ENCODE data around the gene NTRK2.

NTRK2 gene

DNA sequence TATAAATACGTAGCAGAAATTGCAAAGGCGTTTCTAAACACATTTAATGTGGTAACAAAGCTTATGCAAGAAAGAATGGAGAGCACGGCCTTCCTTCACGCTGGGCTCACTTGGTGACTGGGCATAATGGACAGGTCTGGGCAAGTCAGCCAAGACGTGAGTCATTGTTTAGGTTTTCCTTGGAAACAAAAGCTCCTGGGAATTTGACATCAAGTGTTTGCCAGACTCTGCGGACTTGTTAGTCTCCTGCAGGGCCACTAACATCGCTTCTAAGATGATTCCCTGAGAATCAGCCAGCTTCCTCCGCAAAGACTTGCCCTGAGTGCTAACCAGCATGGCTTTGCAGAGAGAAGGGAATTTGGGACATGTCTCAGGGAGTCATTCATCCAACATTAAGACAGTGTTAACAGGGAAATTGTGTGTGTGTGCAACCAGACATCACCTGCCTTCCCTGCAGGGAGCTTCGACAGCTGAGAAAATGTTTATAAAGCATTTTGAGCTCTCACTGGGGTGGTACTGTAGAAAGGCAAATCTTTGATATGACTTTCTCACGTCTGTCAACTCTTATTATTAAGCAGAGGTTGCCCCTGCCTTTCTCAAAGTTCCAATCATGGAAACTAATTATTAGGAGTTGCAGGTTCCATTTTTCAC lies 182.5 kb downstream of the NTRK2 start (continued):
- TF ChIP-seq ZNF292 (tag by site-specific recombination; IDR thresholded peaks at IDR 0.05; ENCODE audit: borderline replicate concordance, low read depth): no peak
- TF ChIP-seq, protein P1, sequence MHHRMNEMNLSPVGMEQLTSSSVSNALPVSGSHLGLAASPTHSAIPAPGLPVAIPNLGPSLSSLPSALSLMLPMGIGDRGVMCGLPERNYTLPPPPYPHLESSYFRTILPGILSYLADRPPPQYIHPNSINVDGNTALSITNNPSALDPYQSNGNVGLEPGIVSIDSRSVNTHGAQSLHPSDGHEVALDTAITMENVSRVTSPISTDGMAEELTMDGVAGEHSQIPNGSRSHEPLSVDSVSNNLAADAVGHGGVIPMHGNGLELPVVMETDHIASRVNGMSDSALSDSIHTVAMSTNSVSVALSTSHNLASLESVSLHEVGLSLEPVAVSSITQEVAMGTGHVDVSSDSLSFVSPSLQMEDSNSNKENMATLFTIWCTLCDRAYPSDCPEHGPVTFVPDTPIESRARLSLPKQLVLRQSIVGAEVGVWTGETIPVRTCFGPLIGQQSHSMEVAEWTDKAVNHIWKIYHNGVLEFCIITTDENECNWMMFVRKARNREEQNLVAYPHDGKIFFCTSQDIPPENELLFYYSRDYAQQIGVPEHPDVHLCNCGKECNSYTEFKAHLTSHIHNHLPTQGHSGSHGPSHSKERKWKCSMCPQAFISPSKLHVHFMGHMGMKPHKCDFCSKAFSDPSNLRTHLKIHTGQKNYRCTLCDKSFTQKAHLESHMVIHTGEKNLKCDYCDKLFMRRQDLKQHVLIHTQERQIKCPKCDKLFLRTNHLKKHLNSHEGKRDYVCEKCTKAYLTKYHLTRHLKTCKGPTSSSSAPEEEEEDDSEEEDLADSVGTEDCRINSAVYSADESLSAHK (tag by site-specific recombination; IDR thresholded peaks at IDR 0.05): no peak; the same call in 1 of the 2 replicates
- no peak for TF ChIP-seq ZNF23 (tag by site-specific recombination; IDR thresholded peaks at IDR 0.05; ENCODE audit: borderline replicate concordance)
- 0 out of 2 replicates have a peak, but pooled peaks have one; percentile 29 for TF ChIP-seq ZNF10 (tag by site-specific recombination; IDR thresholded peaks at IDR 0.05)
- no peak for TF ChIP-seq ZNF658 (tag by site-specific recombination; IDR thresholded peaks at IDR 0.05)
- TF ChIP-seq ZNF76 (tag by site-specific recombination; IDR thresholded peaks at IDR 0.05; ENCODE audit: borderline replicate concordance, low read depth): no peak
- TF ChIP-seq, protein P2, sequence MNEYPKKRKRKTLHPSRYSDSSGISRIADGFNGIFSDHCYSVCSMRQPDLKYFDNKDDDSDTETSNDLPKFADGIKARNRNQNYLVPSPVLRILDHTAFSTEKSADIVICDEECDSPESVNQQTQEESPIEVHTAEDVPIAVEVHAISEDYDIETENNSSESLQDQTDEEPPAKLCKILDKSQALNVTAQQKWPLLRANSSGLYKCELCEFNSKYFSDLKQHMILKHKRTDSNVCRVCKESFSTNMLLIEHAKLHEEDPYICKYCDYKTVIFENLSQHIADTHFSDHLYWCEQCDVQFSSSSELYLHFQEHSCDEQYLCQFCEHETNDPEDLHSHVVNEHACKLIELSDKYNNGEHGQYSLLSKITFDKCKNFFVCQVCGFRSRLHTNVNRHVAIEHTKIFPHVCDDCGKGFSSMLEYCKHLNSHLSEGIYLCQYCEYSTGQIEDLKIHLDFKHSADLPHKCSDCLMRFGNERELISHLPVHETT (tag by site-specific recombination; IDR thresholded peaks at IDR 0.05): peak; percentile 64; the same call in 1 of the 2 replicates
- no peak for TF ChIP-seq ZNF24 (tag by site-specific recombination; IDR thresholded peaks at IDR 0.05)
- TF ChIP-seq, protein P3, sequence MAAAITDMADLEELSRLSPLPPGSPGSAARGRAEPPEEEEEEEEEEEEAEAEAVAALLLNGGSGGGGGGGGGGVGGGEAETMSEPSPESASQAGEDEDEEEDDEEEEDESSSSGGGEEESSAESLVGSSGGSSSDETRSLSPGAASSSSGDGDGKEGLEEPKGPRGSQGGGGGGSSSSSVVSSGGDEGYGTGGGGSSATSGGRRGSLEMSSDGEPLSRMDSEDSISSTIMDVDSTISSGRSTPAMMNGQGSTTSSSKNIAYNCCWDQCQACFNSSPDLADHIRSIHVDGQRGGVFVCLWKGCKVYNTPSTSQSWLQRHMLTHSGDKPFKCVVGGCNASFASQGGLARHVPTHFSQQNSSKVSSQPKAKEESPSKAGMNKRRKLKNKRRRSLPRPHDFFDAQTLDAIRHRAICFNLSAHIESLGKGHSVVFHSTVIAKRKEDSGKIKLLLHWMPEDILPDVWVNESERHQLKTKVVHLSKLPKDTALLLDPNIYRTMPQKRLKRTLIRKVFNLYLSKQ (tag by site-specific recombination; IDR thresholded peaks at IDR 0.05; ENCODE audit: borderline replicate concordance): no peak
- TF ChIP-seq, protein P4, sequence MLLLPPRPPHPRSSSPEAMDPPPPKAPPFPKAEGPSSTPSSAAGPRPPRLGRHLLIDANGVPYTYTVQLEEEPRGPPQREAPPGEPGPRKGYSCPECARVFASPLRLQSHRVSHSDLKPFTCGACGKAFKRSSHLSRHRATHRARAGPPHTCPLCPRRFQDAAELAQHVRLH (tag by site-specific recombination; IDR thresholded peaks at IDR 0.05): peak; percentile 56; the same call in 1 of the 2 replicates
- TF ChIP-seq, protein P5, sequence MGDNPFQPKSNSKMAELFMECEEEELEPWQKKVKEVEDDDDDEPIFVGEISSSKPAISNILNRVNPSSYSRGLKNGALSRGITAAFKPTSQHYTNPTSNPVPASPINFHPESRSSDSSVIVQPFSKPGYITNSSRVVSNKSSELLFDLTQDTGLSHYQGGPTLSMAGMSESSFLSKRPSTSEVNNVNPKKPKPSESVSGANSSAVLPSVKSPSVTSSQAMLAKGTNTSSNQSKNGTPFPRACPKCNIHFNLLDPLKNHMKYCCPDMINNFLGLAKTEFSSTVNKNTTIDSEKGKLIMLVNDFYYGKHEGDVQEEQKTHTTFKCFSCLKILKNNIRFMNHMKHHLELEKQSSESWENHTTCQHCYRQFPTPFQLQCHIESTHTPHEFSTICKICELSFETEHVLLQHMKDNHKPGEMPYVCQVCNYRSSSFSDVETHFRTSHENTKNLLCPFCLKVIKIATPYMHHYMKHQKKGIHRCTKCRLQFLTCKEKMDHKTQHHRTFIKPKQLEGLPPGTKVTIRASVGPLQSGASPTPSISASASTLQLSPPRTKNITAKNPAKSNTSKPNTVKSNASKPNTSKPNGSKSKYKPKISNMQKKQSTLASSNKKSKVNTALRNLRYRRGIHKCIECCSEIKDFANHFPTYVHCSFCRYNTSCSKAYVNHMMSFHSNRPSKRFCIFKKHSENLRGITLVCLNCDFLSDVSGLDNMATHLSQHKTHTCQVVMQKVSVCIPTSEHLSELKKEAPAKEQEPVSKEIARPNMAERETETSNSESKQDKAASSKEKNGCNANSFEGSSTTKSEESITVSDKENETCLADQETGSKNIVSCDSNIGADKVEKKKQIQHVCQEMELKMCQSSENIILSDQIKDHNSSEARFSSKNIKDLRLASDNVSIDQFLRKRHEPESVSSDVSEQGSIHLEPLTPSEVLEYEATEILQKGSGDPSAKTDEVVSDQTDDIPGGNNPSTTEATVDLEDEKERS (tag by site-specific recombination; IDR thresholded peaks at IDR 0.05): no peak
- TF ChIP-seq WT1 (tag by site-specific recombination; IDR thresholded peaks at IDR 0.05): peak; percentile 18; the same call in 1 of the 2 replicates
- TF ChIP-seq ZNF426 (tag by site-specific recombination; IDR thresholded peaks at IDR 0.05): no peak
- TF ChIP-seq, protein P6, sequence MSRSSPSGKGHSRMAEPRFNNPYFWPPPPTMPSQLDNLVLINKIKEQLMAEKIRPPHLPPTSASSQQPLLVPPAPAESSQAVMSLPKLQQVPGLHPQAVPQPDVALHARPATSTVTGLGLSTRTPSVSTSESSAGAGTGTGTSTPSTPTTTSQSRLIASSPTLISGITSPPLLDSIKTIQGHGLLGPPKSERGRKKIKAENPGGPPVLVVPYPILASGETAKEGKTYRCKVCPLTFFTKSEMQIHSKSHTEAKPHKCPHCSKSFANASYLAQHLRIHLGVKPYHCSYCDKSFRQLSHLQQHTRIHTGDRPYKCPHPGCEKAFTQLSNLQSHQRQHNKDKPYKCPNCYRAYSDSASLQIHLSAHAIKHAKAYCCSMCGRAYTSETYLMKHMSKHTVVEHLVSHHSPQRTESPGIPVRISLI (tag by site-specific recombination; IDR thresholded peaks at IDR 0.05): no peak
- no peak for TF ChIP-seq ZNF157 (tag by site-specific recombination; IDR thresholded peaks at IDR 0.05)
- TF ChIP-seq ZNF341 (tag by site-specific recombination; IDR thresholded peaks at IDR 0.05; ENCODE audit: low read depth): no peak
- TF ChIP-seq ZNF132 (tag by site-specific recombination; IDR thresholded peaks at IDR 0.05; ENCODE audit: borderline replicate concordance): no peak
- no peak for TF ChIP-seq ZNF791 (tag by site-specific recombination; IDR thresholded peaks at IDR 0.05)
- TF ChIP-seq ZNF19 (tag by site-specific recombination; IDR thresholded peaks at IDR 0.05; ENCODE audit: low read depth): no peak
- no peak for TF ChIP-seq ZNF146 (tag by site-specific recombination; IDR thresholded peaks at IDR 0.05)
- TF ChIP-seq, protein P7, sequence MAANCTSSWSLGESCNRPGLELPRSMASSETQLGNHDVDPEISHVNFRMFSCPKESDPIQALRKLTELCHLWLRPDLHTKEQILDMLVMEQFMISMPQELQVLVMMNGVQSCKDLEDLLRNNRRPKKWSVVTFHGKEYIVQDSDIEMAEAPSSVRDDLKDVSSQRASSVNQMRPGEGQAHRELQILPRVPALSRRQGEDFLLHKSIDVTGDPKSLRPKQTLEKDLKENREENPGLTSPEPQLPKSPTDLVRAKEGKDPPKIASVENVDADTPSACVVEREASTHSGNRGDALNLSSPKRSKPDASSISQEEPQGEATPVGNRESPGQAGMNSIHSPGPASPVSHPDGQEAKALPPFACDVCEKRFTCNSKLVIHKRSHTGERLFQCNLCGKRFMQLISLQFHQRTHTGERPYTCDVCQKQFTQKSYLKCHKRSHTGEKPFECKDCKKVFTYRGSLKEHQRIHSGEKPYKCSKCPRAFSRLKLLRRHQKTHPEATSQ (tag by site-specific recombination; IDR thresholded peaks at IDR 0.05): no peak
- no peak for TF ChIP-seq ZNF610 (tag by site-specific recombination; IDR thresholded peaks at IDR 0.05; ENCODE audit: borderline replicate concordance)
- peak; percentile 68; the same call in 1 of the 2 replicates for TF ChIP-seq ZNF843 (tag by site-specific recombination; IDR thresholded peaks at IDR 0.05)
- peak; percentile 87 for TF ChIP-seq ZNF660 (tag by site-specific recombination; IDR thresholded peaks at IDR 0.05)
- TF ChIP-seq ZNF302 (tag by site-specific recombination; IDR thresholded peaks at IDR 0.05; ENCODE audit: low read depth): no peak
- no peak for TF ChIP-seq ZBTB21 (tag by site-specific recombination; IDR thresholded peaks at IDR 0.05)
- TF ChIP-seq ZNF585B (tag by site-specific recombination; IDR thresholded peaks at IDR 0.05): no peak

Measured in HEK293 (cell line).